Cardiac septum (tissue), 1 donor: ENCODE results near the gene ZNF134. TPM values are rescaled to one million over a fixed set of nuclear protein-coding genes. Genes with fewer than 3 reads are reported as not detected.

Experiments used
- DNase-seq: peaks from one replicate; pipeline ENCODE4 v3.0.0-alpha.2; 2020; ENCODE audit warnings: low spot score
- intact Hi-C: fragments of 100-400 bp; cut with DNase I; formaldehyde crosslinking; loops from one replicate; pipeline ENCODE4 v1.14.0; 2022
- long read RNA-seq: library from polyadenylated mRNA; unstranded; transcript quantifications from one replicate; pipeline ENCODE4 v2.0.0, GENCODE V29; 2021
- total RNA-seq: library from RNA; stranded (reverse); fragmentation: NEBNext Ultra II Directional; extraction: Animal tissue kit (Norgen Biotek cat#: 25700); gene quantifications from one replicate; pipeline ENCODE4 v1.2.1, GENCODE V29; 2021
- donor health status: DM: no; HTN: no; CAD: no.

Gene ZNF134
- 16.5 TPM for total RNA-seq
- long read RNA-seq, full-length matches to known transcripts = 18 of 21 reads
- long read RNA-seq, partial matches to known transcripts = 0 of 21 reads
- long read RNA-seq, other reads (novel, unspliced or antisense) = 3 of 21 reads

GRCh38 chr19:57613941-57614743 lies at the start of gene ZNF134:
ZNF134 (plus strand) TSS chr19:57614242; CDS start chr19:57619469, 5,227 bp downstream.
- intact Hi-C loops = loop anchor here (5.0 kb wide), 1 partner anchor 333 kb away; the partner anchor contains the start of gene ZNF256
- DNase-seq = peak; percentile 96

- no peak for DNase-seq
Measured at GRCh38 chr19:57566396-57567265, 47.4 kb upstream of the ZNF134 start.

GRCh38 chr19:57570707-57571106 lies 43.3 kb upstream of the ZNF134 start:
- intact Hi-C loops = no loop called here
- DNase-seq = no peak

More at GRCh38 chr19:57566396-57567265, 47.4 kb upstream of the ZNF134 start:
- intact Hi-C loops = no loop called here

- intact Hi-C loops = no loop called here
- no peak for DNase-seq
Measured at GRCh38 chr19:57572415-57572947, 41.6 kb upstream of the ZNF134 start.

GRCh38 chr19:57576661-57577060 lies 37.4 kb upstream of the ZNF134 start:
- no peak for DNase-seq
- intact Hi-C loops = no loop called here

GRCh38 chr19:57578487-57579205 lies 35.4 kb upstream of the ZNF134 start, which contains the start of gene ZNF416:
ZNF416 (minus strand) TSS chr19:57578911; CDS start chr19:57578704, 207 bp downstream.
- intact Hi-C loops = no loop called here
- peak; percentile 97 for DNase-seq

- intact Hi-C loops = no loop called here
- no peak for DNase-seq
Measured at GRCh38 chr19:57583104-57583520, 30.9 kb upstream of the ZNF134 start.

- intact Hi-C loops = loop anchor here (2.0 kb wide), 1 partner anchor 15 kb away; the partner anchor contains the start of gene ZNF530
- DNase-seq = peak; percentile 96
Measured at GRCh38 chr19:57583521-57584416, 30.3 kb upstream of the ZNF134 start, which contains the start of gene ZIK1. ZIK1 (plus strand) TSS chr19:57584145; CDS start chr19:57584357, 212 bp downstream.

- intact Hi-C loops = no loop called here
- DNase-seq = no peak
Measured at GRCh38 chr19:57587529-57587928, 26.5 kb upstream of the ZNF134 start.

GRCh38 chr19:57599377-57599760 lies 14.7 kb upstream of the ZNF134 start:
- no peak for DNase-seq
- intact Hi-C loops = loop anchor here (2.0 kb wide), 1 partner anchor 15 kb away; the partner anchor contains the start of gene ZIK1

- DNase-seq = peak; percentile 96
- intact Hi-C loops = loop anchor here (2.0 kb wide), 1 partner anchor 15 kb away; the partner anchor contains the start of gene ZIK1
Measured at GRCh38 chr19:57599761-57600383, 14.2 kb upstream of the ZNF134 start, which contains the start of gene ZNF530. ZNF530 (plus strand) TSS chr19:57599885; CDS start chr19:57604346, 4,461 bp downstream.

- no peak for DNase-seq
- intact Hi-C loops = no loop called here
Measured at GRCh38 chr19:57606931-57607330, 7.1 kb upstream of the ZNF134 start.

- DNase-seq = no peak
- intact Hi-C loops = loop anchor here (5.0 kb wide), 1 partner anchor 336 kb away; the partner anchor contains the start of gene ZNF256
Measured at GRCh38 chr19:57611113-57611512, 2.9 kb upstream of the ZNF134 start.

- intact Hi-C loops = no loop called here
- DNase-seq = no peak
Measured at GRCh38 chr19:57615346-57615745, 1.3 kb downstream of the ZNF134 start.

GRCh38 chr19:57620673-57621348 lies 6.8 kb downstream of the ZNF134 start:
- intact Hi-C loops = no loop called here
- DNase-seq = no peak

- no peak for DNase-seq
- intact Hi-C loops = no loop called here
Measured at GRCh38 chr19:57623091-57623490, 9.0 kb downstream of the ZNF134 start.
